H1 (cell line): ENCODE data around the gene RUFY1. TPM values are rescaled to one million over a fixed set of nuclear protein-coding genes. Genes with fewer than 3 reads are reported as not detected.

Source experiments
- CBX8 ChIP-seq: fragments of 300-800, 300-1000 bp; sonication (generic); IDR thresholded peaks from 2 replicates; pipeline ENCODE4 v1.7.1; 2016; ENCODE audit warnings: low read depth, low read length, borderline replicate concordance
- KDM4A ChIP-seq: IDR thresholded peaks from one replicate; pipeline ENCODE4 v1.7.1; 2012; ENCODE audit warnings: low read depth, mild to moderate bottlenecking, moderate library complexity, low read length, inconsistent platforms; ENCODE audit not compliant: severe bottlenecking
- KDM5A ChIP-seq: fragments of 200-600 bp; IDR thresholded peaks from 2 replicates; pipeline ENCODE4 v1.7.1; 2012; ENCODE audit warnings: mild to moderate bottlenecking, low read length, inconsistent platforms, mixed read lengths
- TBP ChIP-seq: IDR thresholded peaks from 2 replicates; pipeline ENCODE4 v1.6.1; 2011; ENCODE audit warnings: low read depth, low read length, improper control_type of control experiment
- ZNF274 ChIP-seq: IDR thresholded peaks from 2 replicates; pipeline ENCODE4 v1.7.0; 2012; ENCODE audit warnings: low read length, borderline replicate concordance; ENCODE audit errors: extremely low read depth
- polyA plus RNA-seq, 7 experiments: library from polyadenylated mRNA; depleted of rRNA in 3 of 7; stranded (reverse) in 5 of 7; unstranded in 2 of 7; fragments of >200 nt in 5 of 7; fragments of 200-250 nt in 2 of 7; gene quantifications; 1 replicate in 5 of 7; 2 replicates in 1 of 7; 4 replicates in 1 of 7; pipeline versions ENCODE4 v1.2.1 to v1.2.3, GENCODE V29; 2011 to 2013; ENCODE audit warnings: missing spikeins in 2 of 7, mixed read lengths in 2 of 7
- total RNA-seq: library from RNA; stranded (reverse); fragmentation: NEBNext Ultra II Directional; extraction: Animal tissue kit (Norgen Biotek cat#: 25700); gene quantifications from 2 replicates; pipeline ENCODE4 v1.2.1, GENCODE V29; 2021

The RUFY1 gene
- total and polyA plus RNA-seq, 2 of the 8 experiments (the other 6 are each of a cell fraction or from before 2014, with no cell fraction given): 22.4 to 29.5 TPM

GRCh38 chr5:179606910-179607159 is 56.5 kb downstream of the RUFY1 start (continued):
- TF ChIP-seq CBX8: no peak
- TF ChIP-seq TBP: no peak
- TF ChIP-seq KDM4A: no peak
- no peak for TF ChIP-seq ZNF274
- no peak for TF ChIP-seq KDM5A
- TF ChIP-seq, all 59 proteins: peak for 0
